ENCODE measurements around the gene VTCN1. TPM values are rescaled to one million over a fixed set of nuclear protein-coding genes. Genes with fewer than 3 reads are reported as not detected.

VTCN1 gene
- total RNA-seq, 1 donor from 2014 or later: not detected

- intact Hi-C loops (cut with DNase I): no loop called here
- ATAC-seq (no peak), DNase-seq (ENCODE audit: low spot score) (no peak)
These were observed 4.3 kb upstream of the VTCN1 start for GRCh38 chr1:117215019-117215418.

GRCh38 chr1:117213046-117213445, 2.3 kb upstream of the VTCN1 start:
- no peak for DNase-seq (ENCODE audit: low spot score)
- intact Hi-C loops (cut with DNase I): no loop called here
- no peak for ATAC-seq

GRCh38 chr1:117210386-117210785, 341 bp downstream of the VTCN1 start:
- DNase-seq (ENCODE audit: low spot score) (no peak), ATAC-seq (no peak)
- intact Hi-C loops (cut with DNase I): no loop called here

- ATAC-seq (peak; percentile 22), DNase-seq (ENCODE audit: low spot score) (no peak)
- intact Hi-C loops (cut with DNase I): no loop called here
These were observed 1.6 kb downstream of the VTCN1 start for GRCh38 chr1:117209094-117209493.

- intact Hi-C loops (cut with DNase I): no loop called here
- DNase-seq (ENCODE audit: low spot score) (no peak), ATAC-seq (no peak)
These were observed 2.1 kb downstream of the VTCN1 start for GRCh38 chr1:117208580-117208979.

GRCh38 chr1:117205368-117205767, 5.4 kb downstream of the VTCN1 start:
- DNase-seq (ENCODE audit: low spot score): no peak
- no peak for ATAC-seq
- intact Hi-C loops (cut with DNase I): no loop called here

GRCh38 chr1:117201808-117202207, 8.9 kb downstream of the VTCN1 start:
- ATAC-seq (no peak), DNase-seq (ENCODE audit: low spot score) (no peak)
- intact Hi-C loops (cut with DNase I): no loop called here

- intact Hi-C loops (cut with DNase I): no loop called here
- DNase-seq (ENCODE audit: low spot score): no peak
- ATAC-seq: no peak
These were observed 12.6 kb downstream of the VTCN1 start for GRCh38 chr1:117198097-117198496.

GRCh38 chr1:117189726-117190125, 21.0 kb downstream of the VTCN1 start:
- ATAC-seq: no peak
- no peak for DNase-seq (ENCODE audit: low spot score)
- intact Hi-C loops (cut with DNase I): no loop called here

- intact Hi-C loops (cut with DNase I): no loop called here
- DNase-seq (ENCODE audit: low spot score): no peak
- no peak for ATAC-seq
These were observed 21.8 kb downstream of the VTCN1 start for GRCh38 chr1:117188816-117189437.

- intact Hi-C loops (cut with DNase I): no loop called here
- DNase-seq (ENCODE audit: low spot score) (no peak), ATAC-seq (no peak)
These were observed 22.4 kb downstream of the VTCN1 start for GRCh38 chr1:117188170-117188815.

- DNase-seq (ENCODE audit: low spot score) (no peak), ATAC-seq (no peak)
- intact Hi-C loops (cut with DNase I): no loop called here
These were observed 27.6 kb downstream of the VTCN1 start for GRCh38 chr1:117183112-117183511.

- no peak for DNase-seq (ENCODE audit: low spot score)
- ATAC-seq: no peak
- intact Hi-C loops (cut with DNase I): no loop called here
These were observed 28.4 kb downstream of the VTCN1 start for GRCh38 chr1:117182319-117182718.

- no peak for ATAC-seq
- no peak for DNase-seq (ENCODE audit: low spot score)
- intact Hi-C loops (cut with DNase I): no loop called here
These were observed 29.1 kb downstream of the VTCN1 start for GRCh38 chr1:117181630-117182041.

GRCh38 chr1:117180147-117180967, 30.4 kb downstream of the VTCN1 start:
- no peak for DNase-seq (ENCODE audit: low spot score)
- peak; percentile 41 for ATAC-seq
- intact Hi-C loops (cut with DNase I): no loop called here

GRCh38 chr1:117179471-117179870, 31.3 kb downstream of the VTCN1 start:
- intact Hi-C loops (cut with DNase I): no loop called here
- ATAC-seq (no peak), DNase-seq (ENCODE audit: low spot score) (no peak)

GRCh38 chr1:117178756-117179155, 32.0 kb downstream of the VTCN1 start:
- no peak for DNase-seq (ENCODE audit: low spot score)
- no peak for ATAC-seq
- intact Hi-C loops (cut with DNase I): no loop called here

- ATAC-seq (no peak), DNase-seq (ENCODE audit: low spot score) (no peak)
- intact Hi-C loops (cut with DNase I): no loop called here
These were observed 33.4 kb downstream of the VTCN1 start for GRCh38 chr1:117177376-117177775.

GRCh38 chr1:117176579-117176978, 34.1 kb downstream of the VTCN1 start:
- intact Hi-C loops (cut with DNase I): no loop called here
- ATAC-seq (no peak), DNase-seq (ENCODE audit: low spot score) (no peak)

- ATAC-seq: no peak
- intact Hi-C loops (cut with DNase I): no loop called here
These were observed 35.9 kb downstream of the VTCN1 start for GRCh38 chr1:117174851-117175250.

More at GRCh38 chr1:117174851-117175250, 35.9 kb downstream of the VTCN1 start:
- DNase-seq (ENCODE audit: low spot score): no peak

Data from sciatic nerve (tissue), 2 donors.